ENCODE results near the gene DHX15. TPM values are rescaled to one million over a fixed set of nuclear protein-coding genes. Genes with fewer than 3 reads are reported as not detected.

The DHX15 gene
- total RNA-seq, 2 donors from 2014 or later, result 135 to 149 TPM

DNA sequence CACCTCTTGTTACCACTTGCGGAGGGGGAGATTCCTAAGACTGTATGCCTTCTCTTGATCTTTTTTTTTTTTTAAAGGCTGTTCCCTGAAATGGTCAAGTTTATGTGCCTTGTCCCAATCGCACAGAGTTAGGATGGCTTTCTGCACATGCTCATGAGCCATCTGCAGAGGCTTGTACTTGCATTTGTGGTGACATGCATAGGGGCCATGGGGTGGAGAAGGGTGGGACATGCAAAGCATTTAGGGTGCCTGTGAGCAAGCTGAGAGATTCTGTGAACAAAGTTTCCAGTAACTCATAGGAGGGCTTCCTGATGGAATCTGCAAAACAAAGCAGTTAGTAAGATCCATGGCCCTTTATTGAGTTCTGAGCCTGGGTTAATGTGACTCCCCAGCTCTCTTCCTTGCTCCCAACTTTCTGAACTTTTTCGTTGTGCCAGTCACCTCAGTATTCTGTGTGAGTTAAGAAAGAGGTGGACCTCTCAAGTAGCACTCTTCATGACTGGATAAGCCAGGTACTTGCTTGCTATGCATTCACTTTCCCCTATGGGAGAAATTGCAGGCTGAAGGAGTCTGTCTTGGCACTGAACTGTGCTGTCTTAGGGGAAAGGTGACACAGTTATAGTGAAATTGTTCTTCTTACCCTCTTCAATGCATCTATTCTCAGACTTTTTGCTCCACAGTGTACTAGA, 37.9 kb upstream of the DHX15 start:
- Histone ChIP-seq H3K36me3 (no peaks in the 10 kb centered on the region), H3K9ac (ENCODE audit: low read depth in 2 of 2, low read length in 2 of 2) (no peak overlapping the region), H3K27ac (no peak overlapping the region), H3K4me1 (no peaks in the 10 kb centered on the region), H3K9me3 (no peaks in the 10 kb centered on the region), H3K4me3 (no peak overlapping the region), H3K27me3 (no peaks in the 10 kb centered on the region)
- intact Hi-C loops (cut with DNase I), result no loop called here
- TF ChIP-seq, protein P1, sequence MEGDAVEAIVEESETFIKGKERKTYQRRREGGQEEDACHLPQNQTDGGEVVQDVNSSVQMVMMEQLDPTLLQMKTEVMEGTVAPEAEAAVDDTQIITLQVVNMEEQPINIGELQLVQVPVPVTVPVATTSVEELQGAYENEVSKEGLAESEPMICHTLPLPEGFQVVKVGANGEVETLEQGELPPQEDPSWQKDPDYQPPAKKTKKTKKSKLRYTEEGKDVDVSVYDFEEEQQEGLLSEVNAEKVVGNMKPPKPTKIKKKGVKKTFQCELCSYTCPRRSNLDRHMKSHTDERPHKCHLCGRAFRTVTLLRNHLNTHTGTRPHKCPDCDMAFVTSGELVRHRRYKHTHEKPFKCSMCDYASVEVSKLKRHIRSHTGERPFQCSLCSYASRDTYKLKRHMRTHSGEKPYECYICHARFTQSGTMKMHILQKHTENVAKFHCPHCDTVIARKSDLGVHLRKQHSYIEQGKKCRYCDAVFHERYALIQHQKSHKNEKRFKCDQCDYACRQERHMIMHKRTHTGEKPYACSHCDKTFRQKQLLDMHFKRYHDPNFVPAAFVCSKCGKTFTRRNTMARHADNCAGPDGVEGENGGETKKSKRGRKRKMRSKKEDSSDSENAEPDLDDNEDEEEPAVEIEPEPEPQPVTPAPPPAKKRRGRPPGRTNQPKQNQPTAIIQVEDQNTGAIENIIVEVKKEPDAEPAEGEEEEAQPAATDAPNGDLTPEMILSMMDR (IDR thresholded peaks at IDR 0.05), result no peak
- no peak for DNase-seq

- Histone ChIP-seq H3K4me3 (no peak overlapping the region), H3K4me1 (no peaks in the 10 kb centered on the region), H3K27me3 (no peaks in the 10 kb centered on the region), H3K27ac (peak overlapping the region; percentile 20), H3K9me3 (no peaks in the 10 kb centered on the region), H3K36me3 (no peaks in the 10 kb centered on the region), H3K9ac (ENCODE audit: low read depth in 2 of 2, low read length in 2 of 2) (no peak overlapping the region)
- intact Hi-C loops (cut with DNase I), result no loop called here
- DNase-seq, result no peak
- TF ChIP-seq, protein P1 (IDR thresholded peaks at IDR 0.05), result no peak
These were observed 31.6 kb upstream of the DHX15 start for GRCh38 chr4:24615977-24616376.

DNA sequence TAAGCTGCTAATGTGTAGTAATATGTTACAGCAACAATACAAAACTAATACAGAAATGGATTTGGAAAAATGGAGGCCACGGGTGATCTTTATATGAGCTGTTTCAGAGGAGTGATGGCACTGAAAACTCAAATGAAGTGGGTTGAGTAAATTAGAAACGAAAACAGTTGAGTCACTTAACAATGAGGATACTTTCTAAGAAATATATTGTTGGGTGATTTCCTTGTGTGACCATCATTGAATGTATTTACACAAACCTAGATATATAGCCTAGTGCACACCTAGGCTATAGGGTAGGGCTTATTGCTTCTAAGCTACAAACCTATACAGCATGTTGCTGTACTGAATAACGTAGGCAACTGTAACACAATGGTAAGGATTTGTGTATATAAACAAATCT, 30.5 kb upstream of the DHX15 start:
- intact Hi-C loops (cut with DNase I), result no loop called here
- no peak overlapping the region for H3K4me3 ChIP-seq

DNA sequence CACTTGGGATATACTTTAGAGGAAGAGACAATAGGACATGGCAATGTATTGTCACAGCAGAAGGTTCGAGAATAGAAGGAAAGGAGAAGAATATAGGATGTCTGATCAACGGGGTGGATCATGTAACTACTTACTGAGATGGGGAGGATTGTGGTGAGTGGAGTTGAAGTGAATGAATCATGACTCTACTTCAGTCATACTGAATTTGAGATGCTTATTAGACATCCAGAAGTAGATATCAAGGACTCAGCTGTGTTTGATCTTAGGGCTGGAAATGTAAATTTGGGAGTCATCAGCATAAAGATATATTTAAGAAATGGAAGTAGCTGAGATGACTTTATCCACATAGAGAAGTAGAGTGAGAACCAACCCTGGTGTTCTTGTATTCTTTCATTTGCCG, 29.1 kb upstream of the DHX15 start:
- no peaks in the 10 kb centered on the region for H3K9me3 ChIP-seq
- TF ChIP-seq, protein P1 (IDR thresholded peaks at IDR 0.05), result no peak
- no peak overlapping the region for H3K4me3 ChIP-seq

More for the DNA sequence above, 30.5 kb upstream of the DHX15 start:
- Histone ChIP-seq H3K4me1 (no peaks in the 10 kb centered on the region), H3K27ac (peak overlapping the region; percentile 37), H3K27me3 (no peaks in the 10 kb centered on the region), H3K36me3 (no peaks in the 10 kb centered on the region), H3K9me3 (no peaks in the 10 kb centered on the region), H3K9ac (ENCODE audit: low read depth in 2 of 2, low read length in 2 of 2) (no peak overlapping the region)
- DNase-seq, result no peak
- TF ChIP-seq, protein P1 (IDR thresholded peaks at IDR 0.05), result no peak

GRCh38 chr4:24611575-24611974, 27.2 kb upstream of the DHX15 start:
- Histone ChIP-seq H3K36me3 (no peaks in the 10 kb centered on the region), H3K9me3 (no peaks in the 10 kb centered on the region), H3K27ac (no peak overlapping the region), H3K9ac (ENCODE audit: low read depth in 2 of 2, low read length in 2 of 2) (no peak overlapping the region), H3K4me3 (no peak overlapping the region), H3K4me1 (no peaks in the 10 kb centered on the region), H3K27me3 (no peaks in the 10 kb centered on the region)
- intact Hi-C loops (cut with DNase I), result no loop called here
- no peak for DNase-seq
- TF ChIP-seq, protein P1 (IDR thresholded peaks at IDR 0.05), result no peak

More for the DNA sequence above, 29.1 kb upstream of the DHX15 start:
- DNase-seq, result no peak
- no peaks in the 10 kb centered on the region for H3K4me1 ChIP-seq
- intact Hi-C loops (cut with DNase I), result no loop called here
- H3K27ac ChIP-seq, result no peak overlapping the region
- H3K27me3 ChIP-seq, result no peaks in the 10 kb centered on the region
- H3K9ac ChIP-seq (ENCODE audit: low read depth in 2 of 2, low read length in 2 of 2), result no peak overlapping the region
- no peaks in the 10 kb centered on the region for H3K36me3 ChIP-seq

Data from colonic mucosa (tissue), 4 donors.